Measurements from ENCODE around the gene AKAP9. TPM values are rescaled to one million over a fixed set of nuclear protein-coding genes. Genes with fewer than 3 reads are reported as not detected.

The AKAP9 gene
- total RNA-seq, 6 experiments from 2014 or later: 30.9 to 63.7 (median 40.5) TPM

- peaks cover 0 to 10% (median 4%) of the 10 kb centered on the region in 4 donors for H3K4me1 ChIP-seq
- H3K4me3 ChIP-seq: no peak overlapping the region
- DNase-seq (no peak), ATAC-seq (no peak)
- TF ChIP-seq POLR2A (IDR thresholded peaks at IDR 0.05) (no peak), CTCF (IDR thresholded peaks at IDR 0.05) (no peak)
- H3K36me3 ChIP-seq: no peaks in the 10 kb centered on the region
- intact Hi-C loops (cut with DNase I): no loop called here
- WGBS (ENCODE audit: insufficient coverage, low coverage, low lambda C conversion rate, missing lambda C conversion rate): 78% methylated on average over 1 of the region's 1 CpG
- no peaks in the 10 kb centered on the region for H3K27me3 ChIP-seq
- no peaks in the 10 kb centered on the region for H3K9me3 ChIP-seq
- no peak overlapping the region for H3K27ac ChIP-seq
Measured at GRCh38 chr7:91957232-91957631, 16.6 kb downstream of the AKAP9 start.

- intact Hi-C loops (cut with DNase I): no loop called here
- no peak for DNase-seq
- Histone ChIP-seq H3K36me3 (no peaks in the 10 kb centered on the region), H3K4me1 (peaks cover 0 to 6% (median 4%) of the 10 kb centered on the region in 4 donors), H3K27me3 (no peaks in the 10 kb centered on the region), H3K9me3 (no peaks in the 10 kb centered on the region), H3K27ac (no peak overlapping the region), H3K4me3 (no peak overlapping the region)
- TF ChIP-seq POLR2A (IDR thresholded peaks at IDR 0.05): no peak
- no peak for TF ChIP-seq CTCF (IDR thresholded peaks at IDR 0.05)
- no peak for ATAC-seq
- WGBS (ENCODE audit: insufficient coverage, low coverage, low lambda C conversion rate, missing lambda C conversion rate): 77% methylated on average over 1 of the region's 1 CpG
Measured at GRCh38 chr7:91957823-91958222, 17.2 kb downstream of the AKAP9 start.

- no peaks in the 10 kb centered on the region for H3K9me3 ChIP-seq
- DNase-seq (no peak), ATAC-seq (no peak)
- intact Hi-C loops (cut with DNase I): no loop called here
- 69% methylated on average over 5 of the region's 5 CpGs for WGBS (ENCODE audit: insufficient coverage, low coverage, low lambda C conversion rate, missing lambda C conversion rate)
- no peaks in the 10 kb centered on the region for H3K36me3 ChIP-seq
- no peak overlapping the region for H3K27ac ChIP-seq
- H3K4me3 ChIP-seq: no peak overlapping the region
- TF ChIP-seq CTCF (IDR thresholded peaks at IDR 0.05) (no peak), POLR2A (IDR thresholded peaks at IDR 0.05) (no peak)
- peaks cover 0 to 3% (median 0%) of the 10 kb centered on the region in 4 donors for H3K4me1 ChIP-seq
- no peaks in the 10 kb centered on the region for H3K27me3 ChIP-seq
Measured at GRCh38 chr7:91959023-91959422, 18.4 kb downstream of the AKAP9 start.

GRCh38 chr7:91961816-91962215, 21.2 kb downstream of the AKAP9 start:
- H3K4me3 ChIP-seq: no peak overlapping the region

More at GRCh38 chr7:91961816-91962215, 21.2 kb downstream of the AKAP9 start:
- 93% methylated on average over 2 of the region's 2 CpGs for WGBS (ENCODE audit: insufficient coverage, low coverage, low lambda C conversion rate, missing lambda C conversion rate)
- H3K9me3 ChIP-seq: no peaks in the 10 kb centered on the region
- no peaks in the 10 kb centered on the region for H3K36me3 ChIP-seq
- no peak overlapping the region for H3K27ac ChIP-seq
- DNase-seq (no peak), ATAC-seq (no peak)
- no peaks in the 10 kb centered on the region for H3K27me3 ChIP-seq
- intact Hi-C loops (cut with DNase I): no loop called here
- TF ChIP-seq CTCF (IDR thresholded peaks at IDR 0.05) (no peak), POLR2A (IDR thresholded peaks at IDR 0.05) (no peak)
- peaks cover 0 to 3% (median 0%) of the 10 kb centered on the region in 4 donors for H3K4me1 ChIP-seq
